ENCODE data around the gene KIF2C.
"Not testable (repeated sequence)": the region's sequence is repeated elsewhere in the genome, so short reads cannot be mapped to it uniquely, and the experiment has no call there.

KIF2C gene

DNA sequence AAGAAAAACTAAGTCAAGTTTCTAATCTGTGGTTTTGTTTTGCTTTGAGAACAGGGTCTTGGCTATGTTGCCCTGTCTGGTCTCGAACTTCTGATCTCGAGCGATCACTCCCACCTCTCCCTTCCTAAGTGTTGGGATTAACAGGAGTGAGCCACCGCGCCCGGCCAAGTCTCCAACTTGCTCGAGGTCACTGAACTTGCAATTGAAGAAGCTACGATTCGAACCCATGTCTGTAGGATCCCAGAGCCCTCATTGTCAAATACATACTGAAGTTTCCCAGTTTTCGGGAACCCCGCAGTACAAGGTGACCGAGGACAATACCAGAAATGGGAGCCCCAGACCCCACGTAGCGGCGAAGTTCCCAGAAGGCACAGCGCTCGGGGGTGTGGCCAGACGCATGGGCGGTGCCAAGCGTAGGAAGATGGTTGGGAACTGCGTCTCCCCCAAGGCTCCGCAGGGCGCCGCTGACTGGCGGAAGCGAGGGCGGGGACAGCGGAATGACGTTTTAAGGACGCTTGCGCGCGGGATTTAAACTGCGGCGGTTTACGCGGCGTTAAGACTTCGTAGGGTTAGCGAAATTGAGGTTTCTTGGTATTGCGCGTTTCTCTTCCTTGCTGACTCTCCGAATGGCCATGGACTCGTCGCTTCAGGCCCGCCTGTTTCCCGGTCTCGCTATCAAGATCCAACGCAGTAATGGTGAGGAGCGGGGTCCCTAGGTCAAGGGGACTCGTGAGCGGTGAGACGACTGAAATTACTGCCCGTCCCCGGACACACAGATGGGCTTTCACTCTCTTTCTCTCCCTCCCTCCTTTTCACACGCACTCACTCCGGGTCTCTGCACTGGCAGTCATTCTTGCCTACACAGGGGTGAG, at the start of gene KIF2C:
Gene KIF2C, plus strand, starts transcription at position 531 of the 872 bp plus-strand sequence. Its CDS starts 96 bp downstream, at position 627.
- DNase-seq: peak; percentile 99

- no peak for DNase-seq
Measured at GRCh38 chr1:44693159-44693558, 46.5 kb upstream of the KIF2C start.

DNA sequence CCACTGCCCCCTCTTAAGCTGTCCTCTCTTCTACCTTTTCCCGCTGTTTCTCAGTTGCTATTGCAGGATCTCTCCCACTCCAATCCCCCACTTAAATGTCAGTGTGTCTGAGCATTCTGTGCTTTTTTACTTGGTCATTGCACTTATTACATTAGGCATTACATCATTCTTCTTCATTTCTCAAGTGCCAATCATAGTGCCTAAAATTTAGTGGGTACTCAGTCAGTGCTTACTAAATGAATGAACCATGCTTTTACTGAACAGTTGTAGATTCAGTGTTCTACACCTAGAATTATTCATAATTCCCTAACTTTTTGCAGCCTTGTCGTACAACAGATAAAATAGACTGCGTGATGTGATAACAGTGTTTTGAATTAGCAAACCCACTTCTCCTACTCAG, 45.7 kb upstream of the KIF2C start:
- no peak for DNase-seq

DNA sequence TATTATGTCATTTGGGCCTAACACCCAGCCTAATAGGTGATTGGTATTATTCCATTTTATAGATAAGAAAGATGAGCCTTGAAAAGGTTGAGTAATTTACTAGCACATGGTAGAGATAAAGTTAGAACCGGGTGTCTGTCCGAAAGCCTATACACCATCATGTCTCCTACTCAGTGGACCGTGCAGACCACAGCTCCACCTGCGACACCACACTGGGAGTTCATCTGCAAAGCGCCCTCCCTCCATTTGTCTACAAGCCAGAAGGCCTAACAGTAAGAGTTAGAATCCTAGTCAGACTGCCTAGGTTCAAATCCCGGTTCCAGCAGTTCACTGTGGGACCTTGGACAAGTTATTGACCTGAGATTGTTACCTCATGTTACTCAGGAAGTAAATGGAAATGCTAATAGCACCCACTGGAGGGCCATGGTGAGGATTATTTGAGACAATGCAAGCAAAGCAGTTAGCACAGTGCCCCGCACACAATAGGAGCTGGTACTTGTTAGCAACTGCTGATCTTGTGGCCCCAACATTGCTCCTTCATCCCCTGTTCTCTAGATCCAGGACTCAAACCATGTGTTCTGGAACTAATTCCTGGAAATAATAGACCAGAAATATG, 44.7 kb upstream of the KIF2C start:
- no peak for DNase-seq

GRCh38 chr1:44695671-44696070, 44.0 kb upstream of the KIF2C start:
- no peak for DNase-seq

DNA sequence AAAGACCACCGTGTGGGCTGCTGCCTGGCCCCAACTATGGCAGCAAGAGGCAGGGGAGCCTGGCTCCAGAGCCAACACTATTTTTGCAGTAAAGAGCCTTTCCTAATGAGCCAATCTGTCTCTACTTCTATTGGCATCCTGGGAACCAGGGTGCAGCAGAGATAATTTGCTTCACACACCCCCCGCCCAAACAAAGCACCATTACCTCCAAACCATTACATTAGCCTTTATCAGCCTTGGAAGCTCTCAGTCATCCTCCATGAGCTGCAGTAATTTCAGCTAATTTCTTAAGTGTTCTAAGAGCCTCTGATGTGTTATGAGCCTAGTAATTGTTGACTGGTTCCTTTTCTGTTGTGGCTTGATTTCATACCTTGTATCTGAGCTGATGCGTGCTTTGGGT, 43.5 kb upstream of the KIF2C start:
- no peak for DNase-seq

DNA sequence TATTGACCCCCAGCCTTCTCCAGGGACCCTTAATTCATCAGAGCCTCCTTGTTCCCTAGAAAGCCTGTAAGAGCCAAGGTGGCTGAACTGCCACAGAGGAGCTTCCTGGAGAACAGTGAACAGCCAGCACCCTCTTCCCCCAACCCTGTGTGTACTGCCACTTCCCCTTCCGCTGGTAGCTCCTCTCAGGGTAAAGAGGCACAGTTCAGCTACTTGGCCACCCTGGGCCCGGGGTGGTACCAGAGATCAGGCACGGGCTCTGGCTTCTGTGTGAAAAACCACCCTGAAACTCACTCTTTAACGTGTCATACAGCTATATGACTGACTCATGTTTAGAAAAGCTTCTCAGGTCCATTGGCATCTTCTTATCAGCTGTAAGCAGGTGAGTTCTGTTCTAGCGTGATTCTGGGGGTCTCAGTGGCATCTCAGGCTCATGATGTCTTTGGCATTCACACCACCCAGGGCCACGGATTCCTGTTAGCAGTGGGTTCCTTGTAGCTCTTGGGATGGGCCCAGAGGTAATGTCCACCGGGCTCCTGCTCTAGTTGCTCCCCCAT, 42.8 kb upstream of the KIF2C start:
- DNase-seq: peak; percentile 70

GRCh38 chr1:44698138-44698537, 41.5 kb upstream of the KIF2C start:
- DNase-seq: peak; percentile 54

DNA sequence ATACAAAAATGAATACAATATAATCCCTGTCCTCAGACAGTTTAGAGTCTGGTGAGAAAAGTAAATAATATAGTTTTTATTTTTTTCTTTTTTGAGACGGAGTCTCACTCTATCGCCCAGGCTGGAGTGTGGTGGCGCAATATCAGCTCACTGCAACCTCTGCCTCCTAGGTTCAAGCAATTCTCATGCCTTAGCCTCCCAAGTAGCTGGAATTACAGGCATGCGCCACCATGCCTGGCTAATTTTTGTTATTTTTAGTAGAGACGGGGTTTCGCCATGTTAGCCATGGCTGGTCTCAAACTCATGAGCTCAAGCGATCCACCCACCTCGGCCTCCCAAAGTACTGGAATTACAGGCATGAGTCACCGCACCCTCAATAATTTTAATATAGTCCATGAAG, 40.3 kb upstream of the KIF2C start:
- DNase-seq: not testable (repeated sequence)

DNA sequence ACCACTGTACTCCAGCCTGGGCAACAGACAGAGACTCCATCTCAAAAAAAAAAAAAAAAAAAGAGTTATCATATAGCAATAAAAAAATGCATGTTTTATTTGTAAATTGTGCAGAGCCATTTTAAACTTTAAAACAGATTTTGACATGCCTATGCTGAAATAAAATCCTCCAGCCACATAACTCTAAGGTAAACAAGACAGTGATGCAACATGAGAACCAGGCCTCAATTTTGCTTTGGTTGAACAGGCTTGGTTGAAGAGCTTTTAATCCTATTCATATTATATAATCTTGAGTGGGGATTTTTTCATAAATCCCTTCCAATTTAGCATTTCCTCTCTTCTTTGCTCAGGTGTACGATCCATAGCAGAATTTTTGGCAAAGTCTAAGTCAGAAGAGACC, 39.1 kb upstream of the KIF2C start:
- no peak for DNase-seq

DNA sequence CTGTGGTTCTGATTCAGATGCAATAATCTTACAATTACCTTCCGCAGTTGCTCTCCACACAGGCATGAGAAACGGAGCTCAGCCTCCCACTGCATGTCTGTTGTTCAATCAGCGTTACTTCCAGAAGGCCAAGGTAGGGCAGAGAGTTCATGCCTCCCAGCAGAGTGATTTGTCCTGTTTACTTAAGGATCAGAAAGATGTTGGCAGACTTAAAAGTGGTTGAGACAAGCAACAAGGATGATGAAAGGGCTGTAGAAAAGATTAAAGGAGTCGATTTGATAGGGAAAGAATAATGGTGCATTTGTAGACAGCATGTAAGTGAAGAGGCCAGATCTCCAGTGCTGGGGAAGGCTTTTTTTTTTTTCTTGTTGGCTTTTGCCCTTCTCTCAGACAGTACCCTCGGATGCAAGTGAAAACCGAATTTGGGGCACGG, 38.5 kb upstream of the KIF2C start:
- no peak for DNase-seq

GRCh38 chr1:44705470-44705869, 34.2 kb upstream of the KIF2C start:
- no peak for DNase-seq

DNA sequence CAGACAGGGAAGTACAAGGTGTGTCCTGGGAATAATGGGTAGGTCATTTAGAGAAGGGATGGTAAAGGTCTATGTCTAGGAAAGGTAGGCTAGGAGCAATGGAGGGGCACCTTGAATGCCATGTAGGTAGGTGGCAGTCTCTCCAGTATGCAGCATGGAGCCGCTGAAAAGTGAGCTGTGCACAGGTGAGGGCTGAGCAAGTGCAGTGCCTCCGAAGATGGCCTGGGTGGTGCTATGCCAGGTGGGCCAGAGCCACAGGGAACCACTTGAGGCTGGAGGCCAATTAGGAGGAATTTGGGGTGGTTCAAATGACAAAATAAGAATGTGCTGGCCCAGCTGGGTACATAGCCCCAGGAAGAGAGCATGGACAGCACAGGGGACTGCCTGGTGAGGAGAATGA, 33.7 kb upstream of the KIF2C start:
- DNase-seq: no peak

GRCh38 chr1:44707112-44707881, 32.3 kb upstream of the KIF2C start:
- no peak for DNase-seq

DNA sequence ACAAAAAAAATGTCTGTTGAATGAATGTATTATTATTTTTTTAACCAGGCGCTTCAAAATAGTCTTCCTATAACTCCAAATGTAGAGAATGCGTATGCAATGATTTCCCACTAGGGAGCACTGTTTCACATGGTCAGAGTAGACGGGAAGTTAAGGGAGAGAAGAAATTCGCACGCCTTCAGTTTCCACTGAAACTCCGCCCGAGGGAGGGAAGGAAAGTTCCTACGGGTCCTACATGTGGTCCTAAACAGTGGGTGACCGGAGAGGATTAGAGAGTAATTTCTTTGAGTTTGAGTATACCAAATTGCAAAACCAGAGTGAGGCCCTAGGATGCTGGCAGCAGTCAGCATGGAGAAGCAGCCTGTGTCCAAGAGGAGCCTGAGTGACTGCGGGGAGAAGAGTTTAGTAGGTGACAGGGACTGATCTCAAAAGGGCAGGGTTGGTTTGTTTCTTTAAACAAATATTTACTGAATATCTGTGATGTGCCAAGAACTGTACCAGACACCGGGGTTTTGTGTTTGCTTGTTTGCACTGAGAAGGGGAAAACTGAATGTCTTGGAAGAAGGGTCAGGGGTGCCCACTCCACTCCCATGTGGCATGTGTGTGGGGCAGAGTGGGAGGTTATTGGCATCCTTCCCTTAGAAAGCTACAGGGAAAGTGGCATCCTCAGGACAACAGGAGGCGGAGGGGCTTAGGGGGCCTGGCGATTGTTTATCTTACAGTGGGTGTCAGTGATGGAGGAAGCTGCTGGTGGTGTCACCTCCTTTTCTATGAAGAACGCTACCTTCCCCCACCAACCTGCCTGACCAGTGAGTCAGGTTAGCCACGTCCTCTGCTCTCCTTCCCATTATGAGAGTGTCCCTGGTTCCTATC, 31.4 kb upstream of the KIF2C start:
- DNase-seq: peak; percentile 87

DNA sequence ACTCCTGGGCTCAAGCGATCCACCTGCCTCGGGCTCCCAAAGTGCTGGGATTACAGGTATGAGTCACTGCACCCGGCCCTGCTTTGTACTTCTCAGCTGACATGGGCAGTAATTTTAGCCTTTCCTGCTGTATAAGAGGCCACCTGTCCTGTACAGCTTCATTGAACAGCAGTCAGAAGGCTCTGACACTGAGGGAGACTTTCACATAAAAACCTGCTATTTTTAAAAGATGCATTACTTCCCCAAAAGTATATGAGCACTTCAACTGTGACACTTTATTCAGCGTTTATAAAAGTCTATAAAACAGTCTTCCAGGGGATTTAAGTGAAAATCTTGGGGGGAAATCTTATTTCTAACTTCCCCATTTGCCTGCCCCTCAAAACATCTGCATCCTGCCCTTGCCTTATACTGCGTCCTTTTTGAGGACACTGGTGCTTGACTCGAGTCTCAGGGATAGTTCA, 26.3 kb upstream of the KIF2C start:
- peak; percentile 56 for DNase-seq

DNA sequence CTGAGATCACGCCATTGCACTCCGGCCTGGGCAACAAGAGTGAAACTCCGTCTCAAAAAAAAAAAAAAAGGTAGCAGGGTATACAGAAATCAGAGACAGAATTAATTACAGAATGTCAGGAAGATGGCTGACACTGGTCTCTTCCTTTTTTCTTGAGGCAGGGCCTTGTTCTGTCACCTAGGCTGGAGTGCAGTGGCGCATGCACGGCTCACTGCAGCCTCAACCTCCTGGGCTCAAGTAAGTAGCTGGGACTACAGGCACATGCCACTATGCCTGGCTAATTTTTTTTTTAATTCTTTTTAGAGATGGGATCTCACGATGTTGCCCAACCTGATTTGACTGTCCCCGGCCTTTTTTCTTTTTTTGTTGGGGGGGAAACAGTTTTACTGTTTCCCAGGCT, 25.1 kb upstream of the KIF2C start:
- no peak for DNase-seq

DNA sequence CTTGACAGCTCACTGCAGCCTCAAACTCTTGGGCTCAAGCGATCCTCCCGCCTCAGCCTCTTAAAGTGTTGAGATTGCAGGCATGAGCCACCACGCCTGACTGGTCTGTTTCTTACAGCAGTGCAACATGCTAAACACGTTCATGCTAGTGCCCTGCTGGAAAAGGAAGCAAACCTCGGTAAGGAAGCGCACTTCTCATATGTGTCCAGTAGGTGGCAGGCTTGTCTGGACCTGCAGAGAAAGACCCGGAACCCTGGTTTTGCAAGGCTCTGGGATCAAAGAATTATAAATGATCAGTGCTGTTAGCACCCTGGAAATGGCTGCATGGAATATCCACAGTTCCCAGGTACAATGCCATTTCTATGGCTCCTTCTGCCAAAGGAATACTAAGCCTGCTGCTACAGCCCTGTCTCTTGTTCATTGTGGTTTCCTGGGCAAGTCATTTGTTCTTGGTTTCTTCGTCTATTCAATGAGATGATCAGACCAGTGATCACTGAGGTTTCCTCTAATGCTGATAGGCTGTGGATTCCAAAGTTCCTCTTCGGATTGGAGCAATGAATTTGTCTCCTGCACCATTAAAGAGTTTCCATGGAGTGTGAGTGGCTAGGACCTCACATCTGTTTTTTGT, 24.6 kb upstream of the KIF2C start:
- peak; percentile 92 for DNase-seq

GRCh38 chr1:44717156-44717555, 22.5 kb upstream of the KIF2C start:
- no peak for DNase-seq

- DNase-seq: no peak
Measured at GRCh38 chr1:44717653-44718052, 22.0 kb upstream of the KIF2C start.

DNA sequence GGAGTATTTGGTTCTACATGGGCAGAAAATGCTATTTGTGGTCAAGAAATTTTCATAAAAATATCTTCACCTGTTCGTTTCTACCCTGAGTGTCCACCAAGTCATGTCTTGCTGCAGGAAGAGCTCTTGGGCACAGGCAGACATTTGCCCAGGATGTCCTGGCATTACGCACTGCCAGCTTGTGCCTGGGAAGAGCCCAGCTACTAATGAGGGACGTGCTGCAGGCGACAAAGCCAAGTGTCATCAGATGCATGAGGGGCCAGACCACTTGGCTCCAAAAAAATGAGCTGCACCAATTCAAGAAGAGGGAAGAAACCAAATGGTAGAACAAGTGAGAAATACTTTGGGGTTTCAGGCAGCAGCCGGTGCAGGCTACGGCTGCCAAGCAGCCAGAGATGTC, 21.5 kb upstream of the KIF2C start:
- DNase-seq: no peak

- no peak for DNase-seq
Measured at GRCh38 chr1:44719318-44719717, 20.3 kb upstream of the KIF2C start.
